Measurements from ENCODE around the gene SNRNP200. TPM values are rescaled to one million over a fixed set of nuclear protein-coding genes. Genes with fewer than 3 reads are reported as not detected.

Gene SNRNP200
- total and polyA plus RNA-seq, 4 experiments from 2014 or later = 53.6 to 227 (median 155) TPM

- H3K36me3 Mint-ChIP-seq = peaks cover 42 to 83% of the 10 kb centered on the region in 2 donors
- no peak overlapping the region for H3K27ac ChIP-seq (ENCODE audit: low read depth, low read length)
- H3K9me3 Mint-ChIP-seq = peaks cover 0 to 3% (median 0%) of the 10 kb centered on the region in 8 donors
- intact Hi-C loops (cut with micrococcal nuclease) = no loop called here
- ChIA-PET POLR2A (ENCODE audit: partially characterized antibody) (interaction anchor here (1.3 to 2.0 kb wide), 4 partner anchors 24 to 265 kb away, joined by 3 to 5 read pairs (median 4); partner anchors contain the start of genes NCAPH and STARD7), CTCF (ENCODE audit: partially characterized antibody) (interaction anchor here (1.0 to 1.3 kb wide), 3 partner anchors 28 to 237 kb away, joined by 3 to 4 read pairs (median 3); no protein-coding TSS in a partner anchor)
- no peak overlapping the region for H3K4me3 Mint-ChIP-seq
- H3K27me3 ChIP-seq (ENCODE audit: insufficient read depth, low read length) = no peaks in the 10 kb centered on the region
- no peaks in the 10 kb centered on the region for H3K9me3 ChIP-seq (ENCODE audit: control insufficient read depth in 1 of 2, low read length in 2 of 2)
- H3K27ac Mint-ChIP-seq = peak overlapping the region in 1 of 7 donors; percentile 59
- H3K4me3 ChIP-seq (ENCODE audit: low read length in 2 of 2) = no peak overlapping the region
- peaks cover 0 to 3% (median 1%) of the 10 kb centered on the region in 4 donors for H3K4me1 Mint-ChIP-seq
- DNase-seq = no peak
- H3K4me1 ChIP-seq (ENCODE audit: insufficient read depth, low read length) = no peaks in the 10 kb centered on the region
- no peaks in the 10 kb centered on the region for H3K27me3 Mint-ChIP-seq
- H3K36me3 ChIP-seq (ENCODE audit: insufficient read depth, low read length) = peaks cover 69% of the 10 kb centered on the region
These were observed 31.6 kb downstream of the SNRNP200 start for GRCh38 chr2:96273763-96274162.

GRCh38 chr2:96271995-96272394 lies 33.4 kb downstream of the SNRNP200 start:
- H3K36me3 Mint-ChIP-seq = peaks cover 30 to 78% of the 10 kb centered on the region in 2 donors

GRCh38 chr2:96267159-96267971 lies 38.0 kb downstream of the SNRNP200 start:
- Histone ChIP-seq H3K9me3 (ENCODE audit: control insufficient read depth in 1 of 2, low read length in 2 of 2) (no peaks in the 10 kb centered on the region), H3K4me1 (ENCODE audit: insufficient read depth, low read length) (peaks cover 36% of the 10 kb centered on the region), H3K4me3 (ENCODE audit: low read length in 2 of 2) (no peak overlapping the region), H3K27me3 (ENCODE audit: insufficient read depth, low read length) (no peaks in the 10 kb centered on the region), H3K27ac (ENCODE audit: low read depth, low read length) (peak overlapping the region; percentile 94), H3K36me3 (ENCODE audit: insufficient read depth, low read length) (peaks cover 38% of the 10 kb centered on the region)
- Mint-ChIP-seq H3K9me3 (no peaks in the 10 kb centered on the region), H3K4me3 (peak overlapping the region; percentile 75 to 99 (median 92)), H3K27me3 (no peaks in the 10 kb centered on the region), H3K36me3 (peaks cover 18 to 63% of the 10 kb centered on the region in 2 donors), H3K4me1 (peaks cover 19 to 51% (median 40%) of the 10 kb centered on the region in 4 donors), H3K27ac (peak overlapping the region; percentile 72 to 94 (median 89))
- ChIA-PET POLR2A (ENCODE audit: partially characterized antibody) (interaction anchor here (0.8 to 4.5 kb wide), 9 partner anchors 10 to 238 kb away, joined by 3 to 25 read pairs (median 4); partner anchors contain the start of genes ITPRIPL1, NEURL3, SNRNP200 and STARD7), CTCF (ENCODE audit: partially characterized antibody) (interaction anchor here (0.7 to 1.5 kb wide), 11 partner anchors 54 to 287 kb away, joined by 3 to 9 read pairs (median 3); partner anchors contain the start of genes ASTL and STARD7)
- intact Hi-C loops (cut with micrococcal nuclease) = loop anchor here (2.0 to 10.0 kb wide), 3 partner anchors 25 to 273 kb away; partner anchors contain the start of genes ANKRD36C and NEURL3
- peak; percentile 21 to 64 (median 36) for DNase-seq

More at GRCh38 chr2:96271995-96272394, 33.4 kb downstream of the SNRNP200 start:
- H3K9me3 ChIP-seq (ENCODE audit: control insufficient read depth in 1 of 2, low read length in 2 of 2) = no peaks in the 10 kb centered on the region
- CTCF ChIA-PET (ENCODE audit: partially characterized antibody) = no interaction called here
- peaks cover 2 to 17% (median 11%) of the 10 kb centered on the region in 4 donors for H3K4me1 Mint-ChIP-seq
- peak overlapping the region in 3 of 7 donors; percentile 44 to 52 (median 47) for H3K27ac Mint-ChIP-seq
- H3K4me3 Mint-ChIP-seq = no peak overlapping the region
- peaks cover 10% of the 10 kb centered on the region for H3K4me1 ChIP-seq (ENCODE audit: insufficient read depth, low read length)
- no peak for DNase-seq
- POLR2A ChIA-PET (ENCODE audit: partially characterized antibody) = interaction anchor here (0.6 to 2.1 kb wide), 4 partner anchors 8 to 1447 kb away, joined by 3 to 6 read pairs (median 3); partner anchors contain the start of gene STARD7
- H3K4me3 ChIP-seq (ENCODE audit: low read length in 2 of 2) = no peak overlapping the region
- H3K36me3 ChIP-seq (ENCODE audit: insufficient read depth, low read length) = peaks cover 65% of the 10 kb centered on the region
- H3K27me3 Mint-ChIP-seq = no peaks in the 10 kb centered on the region
- H3K27me3 ChIP-seq (ENCODE audit: insufficient read depth, low read length) = no peaks in the 10 kb centered on the region
- intact Hi-C loops (cut with micrococcal nuclease) = no loop called here
- H3K27ac ChIP-seq (ENCODE audit: low read depth, low read length) = no peak overlapping the region
- no peaks in the 10 kb centered on the region for H3K9me3 Mint-ChIP-seq

GRCh38 chr2:96265840-96266679 lies 39.3 kb downstream of the SNRNP200 start, which contains the start of the genes CIAO1 and TMEM127:
CIAO1 (plus strand) TSS chr2:96266225; CDS start chr2:96266351, 126 bp downstream.
TMEM127 (minus strand) TSS chr2:96265997; CDS start chr2:96265381, 616 bp downstream.
- H3K27ac ChIP-seq (ENCODE audit: low read depth, low read length) = peak within 1 kb of the TSS; percentile 94
- ChIA-PET POLR2A (ENCODE audit: partially characterized antibody) (interaction anchor here (0.7 to 4.5 kb wide), 10 partner anchors 12 to 271 kb away, joined by 3 to 25 read pairs (median 4); partner anchors contain the start of genes ARID5A, ITPRIPL1, NEURL3 and SNRNP200), CTCF (ENCODE audit: partially characterized antibody) (interaction anchor here (0.7 to 1.5 kb wide), 11 partner anchors 55 to 288 kb away, joined by 3 to 9 read pairs (median 3); partner anchors contain the start of genes ASTL and STARD7)
- Mint-ChIP-seq H3K9me3 (no peaks in the 10 kb centered on the region), H3K27ac (peak within 1 kb of the TSS; percentile 80 to 99 (median 94)), H3K36me3 (peaks cover 13 to 60% of the 10 kb centered on the region in 2 donors), H3K4me3 (peak within 1 kb of the TSS; percentile 91 to 99 (median 94)), H3K4me1 (peaks cover 22 to 64% (median 48%) of the 10 kb centered on the region in 4 donors), H3K27me3 (no peaks in the 10 kb centered on the region)
- DNase-seq = peak; percentile 97 to 98 (median 97)
- no peaks in the 10 kb centered on the region for H3K27me3 ChIP-seq (ENCODE audit: insufficient read depth, low read length)
- H3K9me3 ChIP-seq (ENCODE audit: control insufficient read depth in 1 of 2, low read length in 2 of 2) = no peaks in the 10 kb centered on the region
- H3K4me3 ChIP-seq (ENCODE audit: low read length in 2 of 2) = peak within 1 kb of the TSS; percentile 85 to 97
- H3K36me3 ChIP-seq (ENCODE audit: insufficient read depth, low read length) = peaks cover 33% of the 10 kb centered on the region
- intact Hi-C loops (cut with micrococcal nuclease) = loop anchor here (1.0 to 10.0 kb wide), 9 partner anchors 23 to 549 kb away; partner anchors contain the start of genes ANKRD36C, NEURL3, SNRNP200 and STARD7
- H3K4me1 ChIP-seq (ENCODE audit: insufficient read depth, low read length) = peaks cover 49% of the 10 kb centered on the region

GRCh38 chr2:96265349-96265839 lies 40.0 kb downstream of the SNRNP200 start:
- Mint-ChIP-seq H3K4me1 (peaks cover 27 to 71% (median 54%) of the 10 kb centered on the region in 4 donors), H3K27ac (peak overlapping the region; percentile 79 to 99 (median 89))

More at GRCh38 chr2:96265349-96265839, 40.0 kb downstream of the SNRNP200 start:
- peak in 4 of 5 donors; percentile 24 to 72 (median 34) for DNase-seq
- ChIA-PET CTCF (ENCODE audit: partially characterized antibody) (interaction anchor here (1.0 kb wide), 1 partner anchor 24 kb away, joined by 3 read pairs; no protein-coding TSS in a partner anchor), POLR2A (ENCODE audit: partially characterized antibody) (interaction anchor here (0.9 to 4.5 kb wide), 4 partner anchors 39 to 57 kb away, joined by 3 to 25 read pairs (median 13); partner anchors contain the start of genes SNRNP200 and STARD7)
- peaks cover 15 to 62% of the 10 kb centered on the region in 2 donors for H3K36me3 Mint-ChIP-seq
- H3K36me3 ChIP-seq (ENCODE audit: insufficient read depth, low read length) = peaks cover 31% of the 10 kb centered on the region
- H3K27me3 ChIP-seq (ENCODE audit: insufficient read depth, low read length) = no peaks in the 10 kb centered on the region
- H3K9me3 ChIP-seq (ENCODE audit: control insufficient read depth in 1 of 2, low read length in 2 of 2) = no peaks in the 10 kb centered on the region
- peaks cover 56% of the 10 kb centered on the region for H3K4me1 ChIP-seq (ENCODE audit: insufficient read depth, low read length)
- no peaks in the 10 kb centered on the region for H3K27me3 Mint-ChIP-seq
- H3K4me3 Mint-ChIP-seq = peak overlapping the region; percentile 82 to 99 (median 93)
- no peaks in the 10 kb centered on the region for H3K9me3 Mint-ChIP-seq
- H3K27ac ChIP-seq (ENCODE audit: low read depth, low read length) = peak overlapping the region; percentile 94
- intact Hi-C loops (cut with micrococcal nuclease) = loop anchor here (10.0 kb wide), 2 partner anchors 239 to 271 kb away; partner anchors contain the start of genes ANKRD36C and NEURL3
- H3K4me3 ChIP-seq (ENCODE audit: low read length in 2 of 2) = peak overlapping the region; percentile 57 to 97

All from CD4-positive, alpha-beta memory T cell (primary cell).